ENCODE data around the gene P3H1.

DNA sequence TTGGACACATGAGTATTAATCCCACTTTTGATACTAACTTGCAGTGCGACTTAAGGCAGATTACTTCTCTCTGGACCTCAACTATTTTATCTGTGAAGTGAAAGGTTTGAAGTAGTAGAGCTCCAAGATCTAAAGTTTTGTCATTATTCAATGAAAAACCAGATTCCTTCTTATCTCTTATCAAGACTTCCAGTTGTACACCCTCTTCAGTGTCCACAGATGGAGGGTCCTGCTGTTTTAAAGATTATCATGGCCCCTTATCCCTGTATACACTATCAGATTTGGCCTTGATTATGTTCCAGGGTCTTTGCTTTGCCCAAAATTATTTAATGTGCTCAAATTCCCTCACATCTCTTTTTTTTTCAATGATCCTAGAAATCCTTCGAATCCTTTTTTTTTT, 1.3 kb upstream of the P3H1 start:
- TF ChIP-seq, protein P1, sequence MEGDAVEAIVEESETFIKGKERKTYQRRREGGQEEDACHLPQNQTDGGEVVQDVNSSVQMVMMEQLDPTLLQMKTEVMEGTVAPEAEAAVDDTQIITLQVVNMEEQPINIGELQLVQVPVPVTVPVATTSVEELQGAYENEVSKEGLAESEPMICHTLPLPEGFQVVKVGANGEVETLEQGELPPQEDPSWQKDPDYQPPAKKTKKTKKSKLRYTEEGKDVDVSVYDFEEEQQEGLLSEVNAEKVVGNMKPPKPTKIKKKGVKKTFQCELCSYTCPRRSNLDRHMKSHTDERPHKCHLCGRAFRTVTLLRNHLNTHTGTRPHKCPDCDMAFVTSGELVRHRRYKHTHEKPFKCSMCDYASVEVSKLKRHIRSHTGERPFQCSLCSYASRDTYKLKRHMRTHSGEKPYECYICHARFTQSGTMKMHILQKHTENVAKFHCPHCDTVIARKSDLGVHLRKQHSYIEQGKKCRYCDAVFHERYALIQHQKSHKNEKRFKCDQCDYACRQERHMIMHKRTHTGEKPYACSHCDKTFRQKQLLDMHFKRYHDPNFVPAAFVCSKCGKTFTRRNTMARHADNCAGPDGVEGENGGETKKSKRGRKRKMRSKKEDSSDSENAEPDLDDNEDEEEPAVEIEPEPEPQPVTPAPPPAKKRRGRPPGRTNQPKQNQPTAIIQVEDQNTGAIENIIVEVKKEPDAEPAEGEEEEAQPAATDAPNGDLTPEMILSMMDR (IDR thresholded peaks at IDR 0.05) = no peak
- no peak for TF ChIP-seq POLR2A (IDR thresholded peaks at IDR 0.05)
